Vagina (tissue), 2 donors: Measurements from ENCODE around the gene BLOC1S5. TPM values are rescaled to one million over a fixed set of nuclear protein-coding genes. Genes with fewer than 3 reads are reported as not detected.

Source experiments
- DNase-seq, 2 donors: peaks; one replicate each; pipeline ENCODE4 v3.0.0-alpha.2; 2017; ENCODE audit errors: extremely low spot score in 2 of 2
- H3K27ac ChIP-seq: fragments of 200-600 bp; sonication (generic); one replicate; pipeline ENCODE4 v1.5.1; 2019
- H3K27me3 ChIP-seq: fragments of 200-600 bp; sonication (generic); one replicate; pipeline ENCODE4 v1.5.1; 2019
- H3K36me3 ChIP-seq, 2 donors: fragments of 200-600 bp; sonication (generic); one replicate each; pipeline ENCODE4 v1.5.1; 2017 to 2019
- H3K4me1 ChIP-seq: fragments of 200-600 bp; sonication (generic); one replicate; pipeline ENCODE4 v1.5.1; 2019
- H3K4me3 ChIP-seq, 2 donors: fragments of 200-600 bp; sonication (generic); 1 replicate in 1 of 2; 2 replicates in 1 of 2; pipeline ENCODE4 v1.5.1; 2016 to 2019
- H3K9me3 ChIP-seq: fragments of 200-600 bp; sonication (generic); one replicate; pipeline ENCODE4 v1.5.1; 2019
- POLR2A ChIP-seq, 2 donors: fragments of 450-650 bp; IDR thresholded peaks; one replicate each; pipeline ENCODE4 v1.6.1; 2017; ENCODE audit warnings: antibody characterized with exemption in 2 of 2, mild to moderate bottlenecking in 2 of 2, moderate library complexity in 2 of 2
- POLR2AphosphoS5 ChIP-seq, 2 donors: sonication (generic); formaldehyde crosslinking; IDR thresholded peaks; one replicate each; pipeline ENCODE4 v1.9.0; 2017; ENCODE audit warnings: antibody characterized with exemption in 2 of 2, mild to moderate bottlenecking in 2 of 2, low read depth in 1 of 2; ENCODE audit not compliant: insufficient read depth in 1 of 2
- intact Hi-C: fragments of 100-400 bp; cut with DNase I; formaldehyde crosslinking; loops from one replicate; pipeline ENCODE4 v1.15.1; 2023
- total RNA-seq: library from RNA; depleted of rRNA; stranded (reverse); fragments of >200 nt; gene quantifications from one replicate; pipeline ENCODE4 v1.2.3, GENCODE V29; 2016
- TF ChIP-seq, protein P1 (sequence below), 3 experiments: fragments of 450-650 bp in 2 of 3; fragments of 200-600 bp in 1 of 3; sonication (generic) in 1 of 3; IDR thresholded peaks; one replicate each; pipeline ENCODE4 v1.5.1; 2017 to 2019; ENCODE audit warnings: antibody characterized with exemption in 3 of 3, mild to moderate bottlenecking in 2 of 3, moderate library complexity in 2 of 3

Gene BLOC1S5
- total RNA-seq, 1 donor from 2014 or later: 9.6 TPM

DNA sequence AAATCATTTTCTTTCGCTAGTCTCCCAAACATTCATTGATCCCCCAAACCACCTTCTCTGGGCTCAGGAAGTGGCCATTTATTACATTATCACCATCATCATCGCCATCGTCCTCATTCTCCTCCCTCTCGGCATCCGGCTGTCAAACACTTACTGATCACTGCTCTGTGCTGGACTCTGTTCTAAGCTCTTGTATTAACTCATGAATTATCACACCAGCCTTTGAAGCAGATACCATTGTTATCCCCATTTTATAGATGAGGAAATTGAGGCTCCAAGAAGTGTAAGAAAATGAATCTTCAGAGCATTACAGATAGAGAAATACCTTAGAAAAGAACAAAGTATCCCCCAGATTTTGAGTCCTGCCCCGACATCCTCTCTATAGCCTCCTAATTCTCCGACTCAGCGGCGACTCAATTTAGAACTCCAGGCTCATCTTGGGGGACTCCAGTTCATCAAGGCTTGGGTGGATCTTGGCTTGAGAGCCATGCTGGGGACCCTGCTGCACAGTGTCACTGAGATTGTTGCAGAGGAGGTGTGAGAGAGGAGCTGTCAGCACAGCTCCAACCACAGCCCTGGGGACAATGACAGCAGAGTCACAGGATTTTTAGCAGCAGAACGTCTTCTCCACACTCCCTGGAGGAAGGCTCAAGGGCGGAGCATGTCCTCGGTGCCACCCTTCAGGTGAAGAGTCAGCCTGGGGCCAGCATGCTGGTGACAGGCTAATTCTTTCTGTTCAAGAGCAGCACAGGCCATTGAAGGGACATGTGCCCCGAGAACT is 44.8 kb upstream of the BLOC1S5 start:
- Histone ChIP-seq H3K4me1 (no peaks in the 10 kb centered on the region), H3K27ac (no peak overlapping the region), H3K4me3 (no peak overlapping the region), H3K9me3 (no peaks in the 10 kb centered on the region), H3K36me3 (no peaks in the 10 kb centered on the region), H3K27me3 (no peaks in the 10 kb centered on the region)
- TF ChIP-seq POLR2A (IDR thresholded peaks at IDR 0.05): no peak
- TF ChIP-seq, protein P1, sequence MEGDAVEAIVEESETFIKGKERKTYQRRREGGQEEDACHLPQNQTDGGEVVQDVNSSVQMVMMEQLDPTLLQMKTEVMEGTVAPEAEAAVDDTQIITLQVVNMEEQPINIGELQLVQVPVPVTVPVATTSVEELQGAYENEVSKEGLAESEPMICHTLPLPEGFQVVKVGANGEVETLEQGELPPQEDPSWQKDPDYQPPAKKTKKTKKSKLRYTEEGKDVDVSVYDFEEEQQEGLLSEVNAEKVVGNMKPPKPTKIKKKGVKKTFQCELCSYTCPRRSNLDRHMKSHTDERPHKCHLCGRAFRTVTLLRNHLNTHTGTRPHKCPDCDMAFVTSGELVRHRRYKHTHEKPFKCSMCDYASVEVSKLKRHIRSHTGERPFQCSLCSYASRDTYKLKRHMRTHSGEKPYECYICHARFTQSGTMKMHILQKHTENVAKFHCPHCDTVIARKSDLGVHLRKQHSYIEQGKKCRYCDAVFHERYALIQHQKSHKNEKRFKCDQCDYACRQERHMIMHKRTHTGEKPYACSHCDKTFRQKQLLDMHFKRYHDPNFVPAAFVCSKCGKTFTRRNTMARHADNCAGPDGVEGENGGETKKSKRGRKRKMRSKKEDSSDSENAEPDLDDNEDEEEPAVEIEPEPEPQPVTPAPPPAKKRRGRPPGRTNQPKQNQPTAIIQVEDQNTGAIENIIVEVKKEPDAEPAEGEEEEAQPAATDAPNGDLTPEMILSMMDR (IDR thresholded peaks at IDR 0.05): no peak
- TF ChIP-seq POLR2AphosphoS5 (IDR thresholded peaks at IDR 0.05; ENCODE audit: insufficient read depth in 1 of 2, low read depth in 1 of 2): no peak
- DNase-seq: no peak
- intact Hi-C loops: no loop called here

DNA sequence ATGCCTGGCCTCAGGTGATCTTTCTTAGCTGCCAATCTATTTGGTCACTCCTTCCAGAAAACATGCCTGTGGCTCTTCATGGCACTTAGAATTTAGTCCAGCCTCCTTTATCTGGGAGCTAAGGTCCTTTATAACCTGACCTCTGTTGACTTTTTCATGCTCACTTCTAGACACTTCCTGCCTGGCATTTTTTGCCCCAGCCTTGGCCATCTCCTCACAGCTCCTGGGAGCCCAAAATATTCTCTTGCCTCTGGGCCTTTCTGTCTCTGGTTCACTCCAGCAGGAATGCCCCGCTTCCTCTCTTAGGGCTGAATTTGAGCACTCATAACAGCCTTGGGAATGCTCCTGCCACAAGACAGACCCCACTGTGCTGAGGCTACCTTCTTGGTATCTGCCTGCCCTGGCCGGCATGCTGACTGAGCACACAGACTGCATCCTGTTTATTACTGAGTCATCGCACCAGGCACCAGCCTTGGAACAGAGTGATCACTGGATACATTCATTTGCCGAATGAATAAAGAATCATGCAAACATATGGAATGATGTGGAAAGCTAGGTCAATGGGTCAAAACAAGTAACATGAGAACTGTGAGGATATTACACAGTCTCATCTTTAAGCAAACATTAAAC is 44.0 kb upstream of the BLOC1S5 start:
- TF ChIP-seq POLR2A (IDR thresholded peaks at IDR 0.05) (no peak), POLR2AphosphoS5 (IDR thresholded peaks at IDR 0.05; ENCODE audit: insufficient read depth in 1 of 2, low read depth in 1 of 2) (no peak)
- TF ChIP-seq, protein P1 (IDR thresholded peaks at IDR 0.05): no peak
- no peak overlapping the region for H3K4me3 ChIP-seq
- intact Hi-C loops: no loop called here
- no peaks in the 10 kb centered on the region for H3K4me1 ChIP-seq
- no peaks in the 10 kb centered on the region for H3K36me3 ChIP-seq
- H3K9me3 ChIP-seq: no peaks in the 10 kb centered on the region
- DNase-seq: no peak
- H3K27ac ChIP-seq: no peak overlapping the region
- H3K27me3 ChIP-seq: no peaks in the 10 kb centered on the region

DNA sequence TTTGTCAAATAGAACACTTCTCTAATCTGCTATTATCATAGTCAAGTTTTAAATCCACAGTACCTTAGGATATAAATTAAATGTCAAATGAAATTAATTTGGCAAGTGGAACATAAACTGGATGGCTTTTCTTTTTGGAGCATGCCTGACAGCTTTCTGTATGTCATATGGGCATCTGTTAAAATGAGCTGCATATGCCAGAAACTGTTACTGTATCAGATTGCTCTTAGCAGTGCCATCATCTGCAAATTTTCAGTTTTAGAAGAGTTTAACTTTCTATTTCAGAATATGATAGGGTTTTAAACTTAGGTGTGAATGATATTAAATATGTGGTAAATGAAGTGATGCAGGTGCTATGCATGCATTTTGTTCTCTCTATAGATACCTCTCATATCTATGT is 41.6 kb upstream of the BLOC1S5 start:
- Histone ChIP-seq H3K27me3 (no peaks in the 10 kb centered on the region), H3K27ac (no peak overlapping the region), H3K4me1 (peaks cover 10% of the 10 kb centered on the region), H3K36me3 (no peaks in the 10 kb centered on the region), H3K9me3 (no peaks in the 10 kb centered on the region), H3K4me3 (no peak overlapping the region)
- intact Hi-C loops: no loop called here
- no peak for DNase-seq
- TF ChIP-seq POLR2A (IDR thresholded peaks at IDR 0.05) (no peak), POLR2AphosphoS5 (IDR thresholded peaks at IDR 0.05; ENCODE audit: insufficient read depth in 1 of 2, low read depth in 1 of 2) (no peak)
- TF ChIP-seq, protein P1 (IDR thresholded peaks at IDR 0.05): no peak

GRCh38 chr6:8103726-8104125 is 39.5 kb upstream of the BLOC1S5 start:
- TF ChIP-seq, protein P1 (IDR thresholded peaks at IDR 0.05): no peak
- TF ChIP-seq POLR2AphosphoS5 (IDR thresholded peaks at IDR 0.05; ENCODE audit: insufficient read depth in 1 of 2, low read depth in 1 of 2) (no peak), POLR2A (IDR thresholded peaks at IDR 0.05) (no peak)
- DNase-seq: no peak
- intact Hi-C loops: no loop called here
- no peak overlapping the region for H3K4me3 ChIP-seq
- H3K36me3 ChIP-seq: no peaks in the 10 kb centered on the region
- no peak overlapping the region for H3K27ac ChIP-seq
- H3K4me1 ChIP-seq: peaks cover 14% of the 10 kb centered on the region
- H3K27me3 ChIP-seq: no peaks in the 10 kb centered on the region
- no peaks in the 10 kb centered on the region for H3K9me3 ChIP-seq
